GM12891 (cell line): ENCODE measurements around the gene LRRC8D.

ENCODE experiments used
- DNase-seq: peaks from one replicate; pipeline ENCODE4 v3.0.0; 2011; ENCODE audit warnings: low spot score; ENCODE audit not compliant: insufficient read length
- FAIRE-seq: peaks from 2 replicates; lab custom pipeline; 2011; peaks lifted over from hg19 to GRCh38; lab: Jason Lieb, UNC
- PAX5 ChIP-seq: IDR thresholded peaks from 2 replicates; pipeline ENCODE4 v1.6.1; 2011; ENCODE audit warnings: low read length, moderate library complexity, mild to moderate bottlenecking; ENCODE audit not compliant: insufficient read depth, severe bottlenecking
- POLR2A ChIP-seq: IDR thresholded peaks from 2 replicates; pipeline ENCODE4 v1.6.1; 2011; ENCODE audit warnings: low read depth, low read length, control low read depth
- POLR2AphosphoS5 ChIP-seq: IDR thresholded peaks from 2 replicates; pipeline ENCODE4 v1.6.1; 2011; ENCODE audit warnings: low read depth, low read length, control low read depth
- POU2F2 ChIP-seq: IDR thresholded peaks from 2 replicates; pipeline ENCODE4 v1.6.1; 2011; ENCODE audit warnings: low read depth, mild to moderate bottlenecking, control low read depth, low read length, moderate library complexity
- SPI1 ChIP-seq: IDR thresholded peaks from 2 replicates; pipeline ENCODE4 v1.6.1; 2011; ENCODE audit warnings: low read depth, low read length, control low read depth
- TAF1 ChIP-seq: IDR thresholded peaks from 2 replicates; pipeline ENCODE4 v1.6.1; 2011; ENCODE audit warnings: low read depth, low read length, control low read depth

The LRRC8D gene

GRCh38 chr1:89888480-89889322 is 67.9 kb downstream of the LRRC8D start:
- FAIRE-seq (no peak), DNase-seq (no peak)
- TF ChIP-seq POLR2AphosphoS5, result no peak
- no peak for TF ChIP-seq POLR2A
- TF ChIP-seq PAX5, result no peak
- no peak for TF ChIP-seq SPI1
- TF ChIP-seq TAF1, result no peak
- no peak for TF ChIP-seq POU2F2

- TF ChIP-seq PAX5 (no peak), POLR2A (no peak), POLR2AphosphoS5 (no peak), SPI1 (no peak), POU2F2 (no peak), TAF1 (no peak)
- no peak for DNase-seq
- FAIRE-seq, result no peak
Measured at GRCh38 chr1:89889323-89889615, 68.4 kb downstream of the LRRC8D start.

- FAIRE-seq (no peak), DNase-seq (no peak)
- TF ChIP-seq POLR2A (no peak), POU2F2 (no peak), SPI1 (no peak), PAX5 (no peak), POLR2AphosphoS5 (no peak), TAF1 (no peak)
Measured at GRCh38 chr1:89890085-89890752, 69.4 kb downstream of the LRRC8D start.

GRCh38 chr1:89892816-89893215 is 72.0 kb downstream of the LRRC8D start:
- no peak for FAIRE-seq

GRCh38 chr1:89894210-89895201 is 73.7 kb downstream of the LRRC8D start:
- DNase-seq (no peak), FAIRE-seq (no peak)
- TF ChIP-seq SPI1, result no peak
- no peak for TF ChIP-seq POLR2AphosphoS5

More at GRCh38 chr1:89892816-89893215, 72.0 kb downstream of the LRRC8D start:
- DNase-seq, result no peak
- TF ChIP-seq POLR2A, result no peak
- no peak for TF ChIP-seq POU2F2
- no peak for TF ChIP-seq SPI1
- no peak for TF ChIP-seq PAX5
- no peak for TF ChIP-seq TAF1
- TF ChIP-seq POLR2AphosphoS5, result no peak

GRCh38 chr1:89896105-89896942 is 75.5 kb downstream of the LRRC8D start:
- TF ChIP-seq PAX5 (no peak), POLR2AphosphoS5 (no peak), POU2F2 (no peak), TAF1 (no peak), SPI1 (no peak), POLR2A (no peak)
- no peak for FAIRE-seq
- DNase-seq, result no peak

GRCh38 chr1:89897347-89898133 is 76.7 kb downstream of the LRRC8D start:
- DNase-seq (no peak), FAIRE-seq (no peak)
- TF ChIP-seq PAX5 (no peak), SPI1 (no peak), POU2F2 (no peak), POLR2AphosphoS5 (no peak), TAF1 (no peak), POLR2A (no peak)

GRCh38 chr1:89898150-89898549 is 77.3 kb downstream of the LRRC8D start:
- no peak for DNase-seq
- no peak for FAIRE-seq
- TF ChIP-seq POU2F2 (no peak), SPI1 (no peak), POLR2A (no peak), PAX5 (no peak), POLR2AphosphoS5 (no peak), TAF1 (no peak)
